ENCODE measurements around the gene TAS2R16.

The TAS2R16 gene

GRCh38 chr7:122995600-122995999, at the start of gene TAS2R16:
TSS of gene TAS2R16 (minus strand) at chr7:122995700. CDS start at chr7:122995634, 66 bp downstream.
- Mint-ChIP-seq H3K4me1 (ENCODE audit: low read depth) (no peaks in the 10 kb centered on the region), H3K9me3 (ENCODE audit: low read depth) (peaks cover 11% of the 10 kb centered on the region), H3K4me3 (no peak within 1 kb of the TSS), H3K27ac (no peak within 1 kb of the TSS), H3K36me3 (no peaks in the 10 kb centered on the region), H3K27me3 (no peaks in the 10 kb centered on the region)

DNA sequence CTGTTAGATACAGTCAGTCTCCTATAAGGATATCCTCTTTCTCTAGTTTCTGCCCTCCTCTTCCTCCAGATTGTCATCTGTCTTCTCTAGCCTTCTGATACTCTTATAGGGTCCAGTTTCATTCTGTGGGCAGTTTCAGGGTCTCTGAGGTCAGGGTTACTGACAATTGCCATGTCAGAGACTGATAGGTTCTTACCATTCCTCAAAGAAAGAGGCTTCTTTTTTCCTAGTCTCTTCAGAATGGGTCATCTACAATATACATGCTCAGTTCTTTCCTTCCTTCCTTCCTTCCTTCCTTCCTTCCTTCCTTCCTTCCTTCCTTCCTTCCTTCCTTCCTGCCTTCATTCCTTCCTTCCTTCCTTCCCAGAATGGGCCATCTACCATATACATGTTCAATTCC, 48.1 kb upstream of the TAS2R16 start:
- Mint-ChIP-seq H3K4me3 (no peak overlapping the region), H3K27me3 (no peaks in the 10 kb centered on the region), H3K27ac (no peak overlapping the region), H3K36me3 (no peaks in the 10 kb centered on the region), H3K9me3 (ENCODE audit: low read depth) (peaks cover 12% of the 10 kb centered on the region), H3K4me1 (ENCODE audit: low read depth) (no peaks in the 10 kb centered on the region)

DNA sequence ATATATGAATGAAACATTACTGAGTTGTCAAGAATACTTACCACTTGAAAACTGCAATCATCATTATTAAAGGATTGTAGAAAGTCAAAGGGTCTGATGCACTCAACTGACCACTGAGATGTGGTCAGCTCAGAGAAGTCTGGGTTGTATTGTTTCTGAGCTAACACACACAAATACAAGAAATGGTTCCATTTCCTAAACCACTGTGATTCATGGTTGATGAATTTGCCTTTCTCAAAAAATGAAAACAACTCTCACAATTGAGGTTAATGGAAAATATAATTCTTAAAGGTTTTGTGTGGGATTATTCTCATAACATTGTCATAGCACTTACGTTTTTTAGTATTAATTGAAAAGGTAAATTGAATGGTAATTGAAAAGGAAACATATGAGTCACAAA, 45.6 kb upstream of the TAS2R16 start:
- H3K4me3 Mint-ChIP-seq, result no peak overlapping the region
- no peaks in the 10 kb centered on the region for H3K27me3 Mint-ChIP-seq
- no peaks in the 10 kb centered on the region for H3K4me1 Mint-ChIP-seq (ENCODE audit: low read depth)
- peaks cover 5% of the 10 kb centered on the region for H3K9me3 Mint-ChIP-seq (ENCODE audit: low read depth)
- no peak overlapping the region for H3K27ac Mint-ChIP-seq
- H3K36me3 Mint-ChIP-seq, result no peaks in the 10 kb centered on the region

GRCh38 chr7:123039269-123039668, 43.8 kb upstream of the TAS2R16 start:
- Mint-ChIP-seq H3K27me3 (no peaks in the 10 kb centered on the region), H3K36me3 (no peaks in the 10 kb centered on the region), H3K27ac (no peak overlapping the region), H3K4me1 (ENCODE audit: low read depth) (no peaks in the 10 kb centered on the region), H3K4me3 (no peak overlapping the region), H3K9me3 (ENCODE audit: low read depth) (peaks cover 5% of the 10 kb centered on the region)

DNA sequence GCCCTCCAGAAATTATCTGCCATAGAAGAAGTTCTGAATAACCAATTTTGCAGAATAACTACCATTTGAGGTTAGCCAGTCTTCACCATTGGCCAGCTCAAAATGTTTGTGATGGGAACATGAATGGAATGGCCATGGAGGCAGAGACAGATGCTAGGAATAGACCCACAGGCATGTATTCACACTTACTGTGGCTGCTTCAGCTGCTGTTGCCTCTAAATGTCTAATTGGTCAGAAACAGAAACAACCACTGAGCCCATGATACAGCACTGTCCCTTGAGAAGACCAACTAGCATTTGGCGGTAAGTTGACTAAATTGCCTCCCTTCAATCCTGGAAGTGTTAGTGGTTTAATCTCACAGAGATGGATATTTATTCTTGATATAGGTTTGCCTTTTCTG, 38.6 kb upstream of the TAS2R16 start:
- no peak overlapping the region for H3K27ac Mint-ChIP-seq
- H3K36me3 Mint-ChIP-seq, result no peaks in the 10 kb centered on the region
- no peak overlapping the region for H3K4me3 Mint-ChIP-seq
- no peaks in the 10 kb centered on the region for H3K27me3 Mint-ChIP-seq
- H3K9me3 Mint-ChIP-seq (ENCODE audit: low read depth), result peaks cover 10% of the 10 kb centered on the region
- no peaks in the 10 kb centered on the region for H3K4me1 Mint-ChIP-seq (ENCODE audit: low read depth)

DNA sequence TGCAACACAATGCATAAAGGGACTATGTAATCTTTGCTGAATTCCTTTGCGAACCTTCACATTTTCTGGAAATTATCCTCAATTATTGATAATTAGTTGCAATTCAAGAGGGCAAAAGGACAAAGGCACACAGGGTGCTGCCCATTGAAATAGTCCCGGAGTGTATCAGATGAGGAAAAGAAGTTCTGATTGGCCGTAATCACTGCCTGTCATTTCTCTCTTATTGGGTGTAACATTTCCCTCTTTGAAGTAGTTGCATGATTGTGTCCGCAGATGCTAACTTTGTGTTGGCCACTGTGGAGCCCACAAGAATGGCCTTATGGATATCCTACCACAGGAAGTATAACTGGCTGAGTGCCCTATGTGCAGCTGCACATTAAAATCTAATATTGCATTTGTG, 35.1 kb upstream of the TAS2R16 start:
- no peaks in the 10 kb centered on the region for H3K36me3 Mint-ChIP-seq
- no peak overlapping the region for H3K4me3 Mint-ChIP-seq
- no peak overlapping the region for H3K27ac Mint-ChIP-seq
- H3K27me3 Mint-ChIP-seq, result no peaks in the 10 kb centered on the region
- no peaks in the 10 kb centered on the region for H3K4me1 Mint-ChIP-seq (ENCODE audit: low read depth)
- H3K9me3 Mint-ChIP-seq (ENCODE audit: low read depth), result peaks cover 10% of the 10 kb centered on the region

GRCh38 chr7:123028339-123028738, 32.8 kb upstream of the TAS2R16 start:
- H3K36me3 Mint-ChIP-seq, result no peaks in the 10 kb centered on the region
- H3K9me3 Mint-ChIP-seq (ENCODE audit: low read depth), result peaks cover 6% of the 10 kb centered on the region
- H3K4me3 Mint-ChIP-seq, result no peak overlapping the region
- no peaks in the 10 kb centered on the region for H3K27me3 Mint-ChIP-seq
- H3K27ac Mint-ChIP-seq, result no peak overlapping the region
- H3K4me1 Mint-ChIP-seq (ENCODE audit: low read depth), result no peaks in the 10 kb centered on the region

DNA sequence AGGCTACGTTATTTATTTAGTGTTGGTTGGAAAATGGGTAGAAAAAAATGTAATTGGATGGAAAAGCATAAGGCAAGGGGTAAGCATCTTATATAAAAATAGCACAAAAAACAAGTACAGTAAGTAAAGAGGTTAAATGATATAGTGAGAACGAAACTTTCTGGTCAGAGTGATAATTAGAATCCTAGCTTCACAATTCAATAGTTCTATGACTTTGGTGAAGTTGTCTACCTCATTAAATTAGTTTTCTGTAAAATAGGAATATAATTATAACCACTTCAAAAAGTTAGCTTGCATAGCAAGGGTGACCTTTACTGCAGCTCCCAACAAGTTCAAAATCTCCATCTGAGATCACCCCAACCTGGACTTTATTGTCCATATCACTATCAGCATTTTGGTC, 30.8 kb upstream of the TAS2R16 start:
- no peaks in the 10 kb centered on the region for H3K36me3 Mint-ChIP-seq
- no peaks in the 10 kb centered on the region for H3K4me1 Mint-ChIP-seq (ENCODE audit: low read depth)
- no peak overlapping the region for H3K4me3 Mint-ChIP-seq
- H3K27me3 Mint-ChIP-seq, result no peaks in the 10 kb centered on the region
- no peak overlapping the region for H3K27ac Mint-ChIP-seq
- H3K9me3 Mint-ChIP-seq (ENCODE audit: low read depth), result peaks cover 12% of the 10 kb centered on the region

DNA sequence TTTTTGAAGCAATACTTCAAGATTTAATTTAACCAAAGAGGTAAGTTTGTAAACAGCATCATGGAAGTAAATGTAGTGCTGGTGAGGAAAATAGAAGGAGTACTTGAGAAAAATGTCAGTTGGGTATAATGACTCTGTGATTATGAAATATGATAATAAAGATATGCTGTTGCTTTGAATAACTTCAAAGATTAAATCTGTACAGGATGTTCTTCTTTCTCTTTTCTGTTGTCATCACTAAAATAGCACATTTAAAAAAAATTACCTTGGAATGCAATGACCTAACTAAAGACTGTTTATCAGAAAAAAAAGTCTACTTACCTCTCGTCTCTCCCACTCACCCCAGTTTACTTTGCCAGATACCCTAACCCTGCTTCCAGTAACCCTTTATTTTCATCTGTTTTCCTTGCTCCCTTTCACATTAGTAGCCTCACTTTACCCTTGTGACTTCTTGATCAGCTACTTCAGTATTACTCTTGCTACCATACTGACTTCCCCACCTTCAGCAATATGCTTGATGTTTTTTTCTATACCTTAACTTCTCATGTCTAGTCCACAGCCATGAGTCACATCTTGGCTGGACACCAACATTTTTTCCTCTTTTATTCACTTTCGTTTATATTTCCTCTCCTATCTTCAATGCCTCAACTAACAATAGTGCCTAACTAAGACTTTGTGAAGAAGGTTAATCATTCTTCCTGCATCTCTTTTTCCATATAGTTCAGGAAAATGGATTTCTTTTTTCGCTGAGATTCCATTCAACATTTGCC, 29.7 kb upstream of the TAS2R16 start:
- H3K4me1 Mint-ChIP-seq (ENCODE audit: low read depth), result no peaks in the 10 kb centered on the region
- no peaks in the 10 kb centered on the region for H3K36me3 Mint-ChIP-seq
- no peak overlapping the region for H3K4me3 Mint-ChIP-seq
- H3K27ac Mint-ChIP-seq, result no peak overlapping the region
- H3K27me3 Mint-ChIP-seq, result no peaks in the 10 kb centered on the region
- peaks cover 19% of the 10 kb centered on the region for H3K9me3 Mint-ChIP-seq (ENCODE audit: low read depth)

GRCh38 chr7:123023126-123023525, 27.6 kb upstream of the TAS2R16 start:
- no peak overlapping the region for H3K4me3 Mint-ChIP-seq
- H3K4me1 Mint-ChIP-seq (ENCODE audit: low read depth), result no peaks in the 10 kb centered on the region
- no peaks in the 10 kb centered on the region for H3K36me3 Mint-ChIP-seq
- no peak overlapping the region for H3K27ac Mint-ChIP-seq
- H3K27me3 Mint-ChIP-seq, result no peaks in the 10 kb centered on the region
- H3K9me3 Mint-ChIP-seq (ENCODE audit: low read depth), result peaks cover 19% of the 10 kb centered on the region

DNA sequence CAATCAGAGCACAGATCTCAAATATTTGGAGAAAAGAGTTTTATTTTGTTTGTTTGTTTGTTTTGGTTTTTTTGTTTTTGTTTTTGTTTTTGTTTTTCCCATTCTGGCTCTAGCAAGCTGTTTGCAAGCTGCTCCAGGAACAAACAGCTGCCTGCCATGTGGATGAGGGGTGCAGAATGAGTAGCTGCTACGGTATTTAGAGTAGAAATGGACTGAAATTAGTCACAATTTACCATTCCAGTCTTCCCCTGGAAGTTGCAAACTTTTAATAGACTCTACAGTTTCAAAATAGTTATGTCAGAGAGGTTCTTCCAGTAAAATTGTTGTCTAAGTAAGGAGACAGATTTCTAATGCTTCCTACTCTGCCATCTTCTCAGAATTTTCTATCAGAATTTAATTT, 27.1 kb upstream of the TAS2R16 start:
- H3K4me3 Mint-ChIP-seq, result no peak overlapping the region
- H3K36me3 Mint-ChIP-seq, result no peaks in the 10 kb centered on the region
- H3K9me3 Mint-ChIP-seq (ENCODE audit: low read depth), result peaks cover 17% of the 10 kb centered on the region
- no peak overlapping the region for H3K27ac Mint-ChIP-seq
- H3K27me3 Mint-ChIP-seq, result no peaks in the 10 kb centered on the region
- no peaks in the 10 kb centered on the region for H3K4me1 Mint-ChIP-seq (ENCODE audit: low read depth)

GRCh38 chr7:123012435-123012834, 16.9 kb upstream of the TAS2R16 start:
- Mint-ChIP-seq H3K9me3 (ENCODE audit: low read depth) (no peaks in the 10 kb centered on the region), H3K4me3 (no peak overlapping the region), H3K27me3 (no peaks in the 10 kb centered on the region), H3K4me1 (ENCODE audit: low read depth) (no peaks in the 10 kb centered on the region), H3K27ac (no peak overlapping the region), H3K36me3 (no peaks in the 10 kb centered on the region)

- Mint-ChIP-seq H3K9me3 (ENCODE audit: low read depth) (no peaks in the 10 kb centered on the region), H3K27me3 (no peaks in the 10 kb centered on the region), H3K4me1 (ENCODE audit: low read depth) (no peaks in the 10 kb centered on the region), H3K4me3 (no peak overlapping the region), H3K27ac (no peak overlapping the region), H3K36me3 (no peaks in the 10 kb centered on the region)
These were observed 16.4 kb upstream of the TAS2R16 start for GRCh38 chr7:123011766-123012369.

GRCh38 chr7:123004931-123005330, 9.4 kb upstream of the TAS2R16 start:
- Mint-ChIP-seq H3K27me3 (no peaks in the 10 kb centered on the region), H3K9me3 (ENCODE audit: low read depth) (no peaks in the 10 kb centered on the region), H3K27ac (no peak overlapping the region), H3K4me1 (ENCODE audit: low read depth) (no peaks in the 10 kb centered on the region), H3K36me3 (no peaks in the 10 kb centered on the region), H3K4me3 (no peak overlapping the region)

DNA sequence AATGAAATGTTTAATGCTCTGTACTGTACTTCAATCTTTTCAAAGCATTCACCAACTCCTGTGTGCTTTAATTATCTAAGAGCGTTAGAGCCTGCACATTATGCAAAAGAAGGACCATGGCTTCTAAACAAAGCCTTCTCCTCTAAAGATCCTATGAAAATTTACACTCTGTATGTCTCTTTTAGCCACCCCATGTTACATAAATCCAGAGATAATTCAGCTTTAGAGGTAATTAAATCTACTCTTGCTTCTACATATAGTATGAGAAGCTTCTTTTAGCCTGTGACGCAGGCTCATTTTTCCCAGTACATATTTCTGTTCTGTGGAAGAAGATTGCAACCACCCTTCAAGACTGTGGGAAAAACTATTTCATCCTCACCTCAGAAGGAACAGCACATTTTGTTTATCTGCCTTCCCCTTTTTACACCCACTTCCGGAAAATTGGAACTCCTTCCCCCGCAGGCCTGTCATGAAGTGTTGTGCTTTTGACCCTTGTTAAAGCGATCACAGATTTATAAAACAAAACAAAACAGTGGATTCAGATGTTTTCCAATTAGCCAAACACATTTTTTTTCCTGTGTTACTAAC, 8.1 kb upstream of the TAS2R16 start:
- no peaks in the 10 kb centered on the region for H3K36me3 Mint-ChIP-seq
- H3K27me3 Mint-ChIP-seq, result no peaks in the 10 kb centered on the region
- H3K9me3 Mint-ChIP-seq (ENCODE audit: low read depth), result no peaks in the 10 kb centered on the region
- H3K4me3 Mint-ChIP-seq, result no peak overlapping the region
- no peak overlapping the region for H3K27ac Mint-ChIP-seq
- H3K4me1 Mint-ChIP-seq (ENCODE audit: low read depth), result no peaks in the 10 kb centered on the region
